HG03066 (cell line): Measurements from ENCODE around the gene CSF1R.

Source experiments
- ATAC-seq: cut with Tn5 transposase; IDR thresholded peaks from one replicate; pipeline ENCODE4 v1.9.1; 2021; ENCODE audit warnings: low read depth; ENCODE audit not compliant: unreplicated experiment

The CSF1R gene

DNA sequence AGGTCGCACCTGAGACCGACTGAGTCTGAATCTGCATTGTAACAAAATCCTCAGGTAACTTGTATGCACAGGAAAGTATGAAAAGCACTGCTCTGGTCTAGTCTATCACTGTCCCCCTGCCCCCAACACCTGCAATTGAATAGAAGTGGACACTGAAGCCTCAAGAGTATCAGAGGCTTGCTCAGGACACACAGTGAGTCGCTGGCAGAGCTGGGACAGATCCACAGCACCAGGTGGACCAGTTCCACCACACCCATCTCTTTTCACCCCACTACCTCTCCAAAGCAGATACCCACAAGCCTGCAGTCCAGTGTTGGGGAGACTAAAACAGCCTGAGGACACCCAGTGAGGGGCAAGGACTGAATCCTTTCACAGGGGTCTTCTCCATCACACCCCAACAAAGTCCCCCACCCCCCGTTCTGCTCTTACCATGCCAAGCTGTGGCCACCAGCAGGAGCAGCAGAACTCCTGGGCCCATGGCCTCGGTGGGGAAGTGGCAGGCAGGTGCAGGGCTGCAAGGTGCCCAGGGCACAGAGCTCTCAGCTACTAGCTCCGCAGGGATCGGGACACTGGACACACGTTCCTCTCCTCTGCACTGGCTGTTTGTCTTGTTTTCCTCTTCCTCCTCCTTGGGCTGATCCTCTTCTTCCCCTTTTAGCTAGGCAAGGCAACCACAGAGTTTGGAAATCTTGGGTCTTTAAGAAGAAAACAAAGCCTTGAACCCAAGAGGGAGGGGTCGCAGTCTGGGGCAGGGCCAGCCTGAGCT, at the start of gene CSF1R:
Gene CSF1R (minus strand): TSS at position 605 of the 766 bp plus-strand sequence. CDS start 127 bp downstream, at position 478.
- ATAC-seq = no peak

DNA sequence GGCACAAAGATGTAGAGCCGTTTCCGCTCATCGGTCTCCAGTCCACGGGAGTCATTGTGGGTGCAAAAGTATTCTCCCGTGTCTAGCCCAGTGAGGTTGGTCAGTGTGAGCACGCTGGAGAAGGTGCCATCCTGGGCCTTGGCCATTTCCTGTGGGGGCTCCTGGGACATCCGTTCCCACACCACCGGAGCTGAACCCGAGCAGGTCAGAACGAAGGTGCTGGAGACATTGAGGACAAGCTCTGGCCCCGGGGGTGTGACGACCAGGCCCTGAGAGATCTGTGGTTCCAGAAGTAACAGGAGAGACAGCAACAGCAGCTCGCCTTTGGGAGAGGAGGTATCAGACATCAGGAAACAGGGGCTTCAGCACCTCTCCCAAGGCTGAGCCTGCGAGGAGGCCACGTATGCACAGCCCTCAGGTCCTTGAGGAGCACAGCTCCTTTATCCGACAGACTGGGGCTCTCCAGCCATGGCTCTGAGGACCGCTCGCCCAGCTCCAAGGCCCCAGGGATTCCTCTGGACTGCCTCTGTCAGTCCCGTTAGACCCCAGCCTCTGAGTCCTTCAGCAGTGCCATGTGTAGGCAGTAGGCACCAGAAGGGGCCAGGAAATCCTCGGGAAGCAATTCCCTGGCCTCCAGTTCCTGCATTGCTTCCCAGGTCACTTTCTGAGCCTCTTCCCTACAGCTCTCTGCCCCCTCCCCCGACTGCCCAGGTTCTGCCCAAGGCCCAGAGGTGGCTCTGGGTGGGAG, 49.4 kb upstream of the CSF1R start:
- ATAC-seq = no peak

DNA sequence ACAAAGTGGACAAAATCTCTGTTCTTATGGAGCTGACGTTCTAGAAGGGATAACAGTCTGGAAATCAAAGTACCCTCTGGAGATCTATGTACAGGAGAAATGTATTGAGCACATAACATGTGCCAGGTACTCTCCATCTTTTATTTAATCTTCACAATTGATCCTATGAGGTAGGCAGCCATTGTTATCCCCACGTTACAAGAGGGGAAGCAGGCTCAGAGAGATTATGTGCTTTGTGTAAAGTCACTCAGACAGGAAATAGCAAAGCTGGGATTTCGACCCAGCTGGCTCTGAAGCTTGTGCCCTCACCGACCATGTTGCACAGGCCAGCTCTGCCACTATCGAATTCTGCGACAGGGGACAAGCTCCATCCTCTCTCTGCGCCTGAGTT, 47.8 kb upstream of the CSF1R start:
- ATAC-seq = no peak

DNA sequence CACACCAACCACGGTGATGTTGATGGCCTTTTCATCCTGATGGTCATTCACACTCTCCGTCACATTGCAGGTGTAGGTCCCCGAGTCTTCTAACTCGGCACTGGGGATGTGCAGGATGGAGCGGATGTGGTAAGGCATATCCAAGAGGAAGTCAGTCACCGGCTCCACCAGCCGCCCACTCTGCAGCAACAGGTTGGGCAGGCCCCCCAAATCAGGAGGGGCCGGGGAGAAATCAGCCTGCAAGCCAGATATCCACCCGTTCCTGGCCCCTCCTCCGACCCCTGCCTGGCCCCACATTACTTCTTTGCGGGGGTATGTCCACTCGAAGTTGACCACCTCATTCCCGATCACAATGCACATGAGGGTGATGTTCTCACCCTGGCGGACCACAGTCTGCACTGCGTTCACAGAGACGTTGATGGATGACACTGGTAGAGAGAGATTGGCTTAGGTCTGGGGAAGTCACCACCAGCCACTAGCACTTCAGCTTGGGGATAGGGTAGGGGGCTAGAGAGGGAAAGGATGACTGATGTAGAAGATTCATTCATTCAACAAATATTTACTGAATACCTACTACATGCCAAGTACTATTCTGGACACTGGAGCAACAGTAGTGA, 47.3 kb upstream of the CSF1R start:
- ATAC-seq = no peak

DNA sequence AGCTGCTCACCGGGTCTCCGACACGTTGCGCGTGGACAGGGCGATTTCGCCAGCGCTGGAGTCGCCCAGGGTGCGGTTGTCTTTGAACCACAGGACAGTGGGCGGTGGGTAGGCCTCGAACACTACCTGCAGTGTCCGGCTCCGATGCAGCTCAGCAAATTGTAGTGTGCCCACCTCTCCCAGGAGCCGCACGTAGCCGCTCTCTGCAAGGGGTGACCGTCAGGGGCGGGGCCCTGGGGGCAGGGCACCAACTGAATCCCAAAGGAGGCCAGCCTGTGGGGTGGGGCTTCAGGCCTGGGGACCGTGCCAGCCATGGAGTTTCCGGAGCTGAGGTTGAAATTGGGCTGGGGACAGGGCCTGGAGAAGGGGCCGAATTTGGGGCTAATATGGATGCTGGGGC, 46.4 kb upstream of the CSF1R start:
- no peak for ATAC-seq

DNA sequence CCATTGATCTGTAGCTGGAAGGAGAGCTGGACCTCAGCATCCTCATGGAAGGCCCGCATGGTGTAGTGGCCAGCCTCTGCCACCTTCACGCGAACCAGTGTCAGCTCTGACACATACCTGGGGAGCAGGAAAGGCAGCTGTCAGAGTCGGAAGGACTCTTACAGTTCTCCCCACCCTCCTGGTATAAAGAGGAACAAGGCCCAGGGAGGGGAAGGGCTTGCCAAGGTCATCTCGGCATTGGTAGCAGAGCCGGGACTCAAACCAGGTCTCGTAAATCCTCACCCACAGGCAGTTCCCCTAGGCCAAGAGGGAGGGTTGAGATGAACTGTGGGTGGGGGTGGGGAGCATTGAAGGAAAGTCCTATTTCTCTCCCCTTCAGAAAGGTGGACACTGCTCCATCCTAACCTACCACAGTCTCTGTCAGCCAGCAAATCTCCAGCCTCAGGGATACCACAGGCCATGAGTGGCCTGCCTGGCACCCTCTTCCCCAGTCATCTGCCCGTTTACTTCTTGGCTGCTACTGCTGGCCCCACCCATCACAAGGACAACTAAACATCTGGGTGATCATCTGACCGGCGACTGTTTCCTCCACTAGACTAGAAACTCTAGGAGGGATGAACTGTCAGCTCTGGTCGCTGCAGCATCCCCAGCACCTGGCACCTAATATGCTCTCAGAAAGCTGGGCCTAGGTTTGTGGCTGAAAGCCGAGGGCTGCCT, 45.8 kb upstream of the CSF1R start:
- ATAC-seq = no peak

DNA sequence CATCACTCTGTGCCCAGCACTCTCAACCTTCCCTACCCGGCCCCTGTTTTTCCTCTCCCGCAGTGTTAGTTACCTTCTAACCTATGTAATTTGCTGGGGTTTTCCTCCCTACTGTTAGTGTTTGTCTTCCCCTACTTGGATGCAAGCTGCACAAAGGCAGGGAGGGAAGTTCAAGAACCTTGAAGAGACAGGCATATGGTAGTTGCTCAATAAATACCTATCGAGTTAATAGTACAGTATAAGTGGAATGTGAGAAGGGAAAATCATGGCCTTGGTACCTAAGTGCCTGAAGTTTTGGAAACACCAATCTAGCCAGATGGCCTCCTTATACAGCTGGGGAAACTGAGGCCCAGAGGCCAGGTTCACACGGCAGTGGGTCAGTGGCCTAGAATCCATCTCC, 45.1 kb upstream of the CSF1R start:
- no peak for ATAC-seq

DNA sequence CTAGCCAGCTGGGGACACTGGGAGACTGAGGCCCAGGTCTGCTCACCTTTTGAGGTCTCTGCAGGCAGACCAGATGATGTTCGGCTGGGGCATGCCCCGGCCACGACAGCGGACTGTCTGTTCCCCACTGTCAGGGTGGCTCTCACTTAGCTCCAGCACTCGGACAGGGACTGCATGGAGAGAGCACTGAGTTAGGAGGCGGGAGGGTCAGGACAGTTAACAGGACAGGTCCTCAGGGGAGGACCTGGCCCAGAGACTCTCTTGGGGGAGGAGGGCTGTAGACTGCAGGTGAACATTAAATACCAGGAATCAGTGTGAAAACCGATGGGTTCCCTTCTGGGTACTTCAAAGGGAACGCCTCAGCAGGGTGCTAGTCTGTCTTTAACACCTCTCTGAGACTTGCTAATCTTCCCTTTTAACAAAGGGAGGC, 44.2 kb upstream of the CSF1R start:
- ATAC-seq = no peak

DNA sequence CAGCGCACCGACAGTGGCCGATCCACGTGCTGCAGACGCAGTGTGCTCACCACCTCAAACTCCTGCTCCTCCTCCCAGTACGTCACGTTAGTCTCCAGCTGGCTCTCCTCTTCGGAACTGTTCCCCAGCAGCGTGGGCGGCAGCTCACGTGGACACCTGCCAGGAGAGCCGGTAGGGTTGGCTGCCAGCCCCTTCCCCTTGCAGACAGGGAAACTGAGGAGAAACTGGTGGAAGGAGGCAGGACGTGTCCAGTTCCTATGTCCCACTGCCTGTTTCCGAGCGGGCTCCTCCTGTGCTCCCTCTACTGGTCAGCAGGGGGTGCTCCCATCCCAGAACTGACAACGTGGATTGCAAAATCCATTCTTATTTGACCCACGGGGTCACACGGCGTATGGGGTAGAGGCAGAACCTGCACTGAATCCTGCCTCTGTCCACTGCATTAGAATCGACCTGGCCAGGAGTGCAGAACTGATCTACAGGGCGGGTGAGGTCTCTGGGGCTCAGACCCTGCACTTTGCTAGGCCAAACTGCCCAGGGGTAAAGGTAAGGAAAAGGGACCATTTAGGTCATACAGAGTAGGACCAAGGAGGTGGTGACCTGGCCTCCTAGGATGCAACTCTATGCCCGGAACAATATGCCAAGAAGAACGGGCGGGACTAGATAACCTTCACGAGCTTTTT, 43.6 kb upstream of the CSF1R start:
- no peak for ATAC-seq

DNA sequence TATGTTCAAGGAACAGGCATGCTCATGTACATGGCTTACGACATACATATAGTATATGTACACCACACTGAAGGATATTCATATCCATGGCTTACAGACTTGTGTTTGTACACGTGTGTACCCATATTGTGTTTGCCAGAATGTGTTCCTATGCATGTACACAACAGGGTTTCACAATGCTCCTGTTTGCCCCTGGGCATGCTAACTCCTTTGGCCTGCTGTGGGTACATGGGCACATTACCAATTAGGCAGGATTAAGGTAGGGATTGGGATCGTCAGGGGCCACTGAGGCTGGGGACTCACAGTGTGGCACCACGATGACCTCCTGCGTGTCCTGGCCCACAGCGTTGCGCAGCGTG, 43.1 kb upstream of the CSF1R start:
- no peak for ATAC-seq

DNA sequence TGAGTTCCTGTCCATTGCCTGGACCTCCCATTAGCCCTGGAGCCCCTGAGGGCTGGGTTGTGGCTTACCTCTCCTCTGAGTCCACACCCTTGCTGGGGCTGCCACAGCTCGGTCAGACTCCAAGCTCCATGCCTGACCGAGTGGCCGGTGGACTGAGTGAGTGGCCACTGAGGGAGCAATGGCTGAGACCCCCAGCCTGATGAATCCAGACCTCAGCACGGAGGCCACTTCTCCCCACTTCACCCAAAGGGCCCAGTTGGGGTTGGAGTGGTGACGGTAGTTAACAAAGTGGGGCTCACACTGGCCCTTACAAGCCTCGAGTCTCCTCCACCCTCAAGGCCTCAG, 40.5 kb upstream of the CSF1R start:
- ATAC-seq = no peak

DNA sequence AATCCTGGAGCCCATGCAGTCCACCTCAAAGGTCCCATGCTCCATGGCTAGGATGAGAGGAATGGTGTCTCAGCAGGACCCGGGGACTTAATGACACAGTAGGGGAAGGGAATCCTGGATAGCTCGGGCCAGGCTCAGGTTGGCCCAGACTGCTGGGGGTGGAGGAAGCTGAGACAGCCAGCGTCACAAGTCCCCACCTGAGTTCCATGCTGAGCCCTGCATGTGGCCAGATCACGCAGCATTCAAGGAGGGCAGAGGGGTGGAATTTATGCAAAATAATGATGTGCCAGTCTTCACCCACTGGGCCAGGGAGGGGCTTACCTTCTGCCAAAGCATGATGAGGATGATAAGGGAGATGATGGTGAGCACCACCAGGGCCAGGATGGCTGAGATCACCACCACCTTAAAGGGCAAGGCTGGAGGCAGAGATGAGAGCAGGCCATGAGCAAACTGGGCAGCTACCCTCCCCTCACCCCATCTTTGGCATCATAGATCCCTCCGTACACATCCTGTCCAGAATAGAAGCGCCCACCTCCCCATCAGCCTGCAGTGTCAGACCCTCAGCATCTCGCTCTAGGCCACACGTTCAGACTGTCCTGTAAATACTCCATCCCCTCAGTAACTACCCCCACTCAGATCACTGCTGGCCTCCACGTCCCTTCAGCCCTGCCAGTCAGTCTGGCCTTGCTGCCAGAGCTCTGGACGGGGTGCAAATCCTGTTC, 40.0 kb upstream of the CSF1R start:
- ATAC-seq = no peak

DNA sequence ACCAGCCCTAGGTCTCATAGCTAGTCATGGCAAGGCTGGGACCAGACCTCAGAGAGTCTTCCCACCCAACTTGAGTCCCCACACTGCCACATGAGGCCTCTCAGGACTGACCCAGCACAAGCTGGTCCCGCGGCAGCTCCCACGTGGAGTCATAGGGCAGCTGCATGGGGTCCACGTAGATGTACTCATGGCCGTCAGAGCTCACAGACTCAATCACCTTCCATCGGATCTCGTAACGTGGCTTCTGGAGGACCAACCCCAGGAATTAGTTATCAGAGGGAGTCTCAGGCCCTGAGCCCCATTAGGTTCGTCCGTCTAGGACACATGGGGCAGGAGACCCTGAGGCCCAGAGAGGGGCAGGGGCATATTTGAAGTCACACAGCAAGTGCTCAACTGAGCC, 39.0 kb upstream of the CSF1R start:
- ATAC-seq = no peak

DNA sequence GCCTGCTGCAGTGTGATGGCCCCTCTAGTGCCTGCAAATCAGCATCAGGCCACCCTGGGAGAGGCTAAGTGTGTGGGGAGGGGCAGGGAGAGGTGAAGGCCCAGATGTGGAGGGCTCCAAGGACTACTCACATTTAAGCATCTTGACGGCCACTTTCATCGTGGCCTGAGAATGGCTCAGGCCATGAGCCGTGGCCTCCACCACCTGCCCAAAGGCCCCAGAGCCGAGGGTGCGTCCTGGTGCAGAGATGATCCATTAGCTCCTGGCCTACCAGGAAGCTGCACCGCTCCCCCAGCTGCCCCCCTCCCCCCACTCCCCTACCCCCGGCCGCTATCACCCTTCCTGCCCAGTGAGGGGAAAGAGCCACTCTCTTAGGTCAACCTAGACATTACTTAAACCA, 38.2 kb upstream of the CSF1R start:
- no peak for ATAC-seq

DNA sequence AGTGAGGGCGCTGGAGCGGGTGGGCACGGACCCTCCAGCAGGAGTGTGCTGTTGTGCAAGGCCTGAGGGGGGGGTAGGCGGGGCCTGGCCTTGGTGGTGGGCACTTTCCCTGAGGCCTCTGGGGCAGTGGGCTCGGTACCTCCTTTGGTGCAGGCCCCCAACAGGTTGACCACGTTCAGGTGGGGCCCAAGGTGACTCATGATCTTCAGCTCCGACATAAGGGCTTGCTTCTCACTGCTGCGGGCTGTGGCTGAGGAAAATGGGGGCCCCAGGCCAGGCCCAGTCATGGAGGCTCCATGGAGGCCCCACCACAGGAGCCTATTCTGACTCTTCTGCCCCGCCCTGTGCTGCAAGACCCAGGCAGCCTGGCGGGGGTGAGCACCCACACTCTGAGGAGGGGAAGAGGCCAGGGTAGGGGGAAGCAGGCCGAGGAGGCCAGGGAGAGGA, 37.8 kb upstream of the CSF1R start:
- no peak for ATAC-seq

DNA sequence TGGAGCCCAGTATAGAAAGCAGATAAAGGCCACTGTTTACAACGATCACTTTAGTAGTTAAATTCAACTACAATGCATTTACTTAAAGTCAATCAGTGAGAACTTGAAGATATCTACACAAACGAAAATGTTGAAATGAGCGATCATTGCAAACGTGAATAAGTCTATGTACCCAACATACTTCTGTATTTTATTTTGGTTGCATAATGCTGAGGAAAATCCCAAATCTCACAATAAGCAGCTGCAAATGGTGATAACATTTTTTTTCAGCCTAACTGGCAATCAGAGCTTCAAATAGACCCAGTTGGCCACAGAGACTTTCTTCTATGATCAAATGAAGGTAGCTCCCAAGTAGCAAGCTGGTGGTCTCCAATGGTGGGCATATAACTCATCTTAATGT, 37.2 kb upstream of the CSF1R start:
- ATAC-seq = no peak

DNA sequence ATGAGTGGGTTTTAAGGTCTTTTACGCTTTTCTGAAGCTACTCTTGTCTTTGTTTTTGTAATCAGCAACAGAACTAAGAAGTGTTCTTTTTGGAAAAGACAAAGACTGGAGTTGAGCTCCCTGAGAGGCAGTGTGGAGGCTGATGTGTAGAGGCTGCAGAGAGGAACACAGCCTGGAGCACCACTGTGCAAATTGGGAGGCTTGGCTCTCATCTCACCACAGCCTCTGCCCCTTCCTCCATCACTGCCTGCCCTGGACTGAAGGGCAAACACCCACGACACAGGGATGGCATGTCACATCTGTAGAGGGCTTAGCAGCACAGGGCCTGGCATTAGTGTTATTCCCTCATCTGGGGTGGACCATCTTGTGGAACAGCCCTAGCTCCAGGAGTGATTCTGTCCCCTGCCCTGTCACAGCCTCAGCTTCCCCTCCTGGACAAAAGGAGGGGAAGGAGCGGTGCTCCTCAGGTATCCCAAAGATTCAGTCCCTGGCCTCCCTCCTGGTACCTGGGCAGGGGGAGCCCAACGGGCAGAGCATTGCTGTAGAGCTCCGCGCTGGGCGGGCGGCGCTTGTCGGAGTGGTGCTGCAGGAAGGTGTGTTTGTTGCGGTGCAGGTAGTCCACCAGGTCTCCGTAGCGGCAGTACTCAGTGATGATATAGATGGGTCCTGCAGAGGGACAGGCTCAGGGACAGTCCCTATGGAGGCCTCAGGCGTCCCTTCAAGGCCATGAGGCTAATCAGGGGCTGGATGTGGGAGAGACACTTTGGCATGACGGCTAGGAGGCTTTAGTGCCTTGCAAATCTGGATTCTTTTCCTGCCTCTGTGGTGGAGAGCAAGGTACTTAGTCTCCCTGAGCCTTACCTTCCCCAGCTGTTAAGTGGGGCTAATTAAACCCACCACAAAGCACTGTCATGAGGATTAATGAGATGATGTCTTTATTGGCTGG, 36.5 kb upstream of the CSF1R start:
- ATAC-seq = no peak

DNA sequence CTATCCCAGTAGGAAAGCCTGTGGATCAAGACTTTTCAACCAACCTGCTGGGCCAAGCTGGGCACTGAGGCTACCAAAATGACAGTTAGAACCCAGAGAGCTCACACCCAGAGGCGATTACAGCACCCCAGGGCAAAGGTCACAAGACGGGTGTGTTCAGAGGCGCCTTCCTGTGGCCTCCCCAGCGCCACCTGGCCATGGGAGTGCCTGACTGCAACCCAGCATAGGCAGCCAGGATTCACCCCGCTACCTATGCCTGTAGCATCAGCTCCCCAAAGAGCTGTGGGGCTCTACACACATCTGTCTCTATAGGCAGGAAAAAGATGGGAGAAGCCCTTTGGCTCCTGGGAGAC, 35.8 kb upstream of the CSF1R start:
- ATAC-seq = no peak
